ENCODE measurements around the gene PUM2. TPM values are rescaled to one million over a fixed set of nuclear protein-coding genes. Genes with fewer than 3 reads are reported as not detected.
A peak's percentile ranks its signal among the peaks of the same experiment; 100 is the strongest.

Gene PUM2
- total and polyA plus RNA-seq, 7 donors = 13.0 to 61.7 (median 43.9) TPM

DNA sequence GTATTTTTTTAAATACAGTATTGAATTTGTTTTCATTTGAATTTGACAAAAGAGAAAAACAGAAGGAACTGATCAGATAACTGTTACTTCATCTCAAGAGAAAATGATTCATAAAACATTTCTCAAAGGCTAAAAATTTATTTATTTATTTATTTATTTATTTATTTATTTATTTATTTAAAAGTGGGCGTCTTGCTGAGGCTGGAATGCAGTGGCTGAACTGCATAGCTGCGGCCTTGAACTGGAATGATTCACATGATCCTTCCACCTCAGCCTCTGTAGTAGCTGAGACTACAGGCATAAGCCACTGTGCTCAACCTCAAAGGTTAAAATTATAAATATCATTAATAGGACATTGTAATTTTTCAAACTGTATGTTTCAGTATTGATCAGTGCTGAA lies 4.5 kb upstream of the PUM2 start:
- H3K36me3 ChIP-seq (ENCODE audit: insufficient read depth in 1 of 2, low read depth in 1 of 2) = no peaks in the 10 kb centered on the region
- H3K27ac ChIP-seq = no peak overlapping the region
- no peak for ATAC-seq
- WGBS, 3 donors = 84 to 95% (median 85%) methylated on average over 2 of the region's 2 CpGs
- no peaks in the 10 kb centered on the region for H3K9me3 ChIP-seq
- peaks cover 22% of the 10 kb centered on the region for H3K4me1 ChIP-seq
- no peaks in the 10 kb centered on the region for H3K27me3 ChIP-seq (ENCODE audit: insufficient read depth in 3 of 3, low read length in 2 of 3)
- TF ChIP-seq, protein P1, sequence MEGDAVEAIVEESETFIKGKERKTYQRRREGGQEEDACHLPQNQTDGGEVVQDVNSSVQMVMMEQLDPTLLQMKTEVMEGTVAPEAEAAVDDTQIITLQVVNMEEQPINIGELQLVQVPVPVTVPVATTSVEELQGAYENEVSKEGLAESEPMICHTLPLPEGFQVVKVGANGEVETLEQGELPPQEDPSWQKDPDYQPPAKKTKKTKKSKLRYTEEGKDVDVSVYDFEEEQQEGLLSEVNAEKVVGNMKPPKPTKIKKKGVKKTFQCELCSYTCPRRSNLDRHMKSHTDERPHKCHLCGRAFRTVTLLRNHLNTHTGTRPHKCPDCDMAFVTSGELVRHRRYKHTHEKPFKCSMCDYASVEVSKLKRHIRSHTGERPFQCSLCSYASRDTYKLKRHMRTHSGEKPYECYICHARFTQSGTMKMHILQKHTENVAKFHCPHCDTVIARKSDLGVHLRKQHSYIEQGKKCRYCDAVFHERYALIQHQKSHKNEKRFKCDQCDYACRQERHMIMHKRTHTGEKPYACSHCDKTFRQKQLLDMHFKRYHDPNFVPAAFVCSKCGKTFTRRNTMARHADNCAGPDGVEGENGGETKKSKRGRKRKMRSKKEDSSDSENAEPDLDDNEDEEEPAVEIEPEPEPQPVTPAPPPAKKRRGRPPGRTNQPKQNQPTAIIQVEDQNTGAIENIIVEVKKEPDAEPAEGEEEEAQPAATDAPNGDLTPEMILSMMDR (IDR thresholded peaks at IDR 0.05) = no peak
- no peak for DNase-seq
- H3K4me3 ChIP-seq = no peak overlapping the region
- intact Hi-C loops (cut with DNase I) = no loop called here

DNA sequence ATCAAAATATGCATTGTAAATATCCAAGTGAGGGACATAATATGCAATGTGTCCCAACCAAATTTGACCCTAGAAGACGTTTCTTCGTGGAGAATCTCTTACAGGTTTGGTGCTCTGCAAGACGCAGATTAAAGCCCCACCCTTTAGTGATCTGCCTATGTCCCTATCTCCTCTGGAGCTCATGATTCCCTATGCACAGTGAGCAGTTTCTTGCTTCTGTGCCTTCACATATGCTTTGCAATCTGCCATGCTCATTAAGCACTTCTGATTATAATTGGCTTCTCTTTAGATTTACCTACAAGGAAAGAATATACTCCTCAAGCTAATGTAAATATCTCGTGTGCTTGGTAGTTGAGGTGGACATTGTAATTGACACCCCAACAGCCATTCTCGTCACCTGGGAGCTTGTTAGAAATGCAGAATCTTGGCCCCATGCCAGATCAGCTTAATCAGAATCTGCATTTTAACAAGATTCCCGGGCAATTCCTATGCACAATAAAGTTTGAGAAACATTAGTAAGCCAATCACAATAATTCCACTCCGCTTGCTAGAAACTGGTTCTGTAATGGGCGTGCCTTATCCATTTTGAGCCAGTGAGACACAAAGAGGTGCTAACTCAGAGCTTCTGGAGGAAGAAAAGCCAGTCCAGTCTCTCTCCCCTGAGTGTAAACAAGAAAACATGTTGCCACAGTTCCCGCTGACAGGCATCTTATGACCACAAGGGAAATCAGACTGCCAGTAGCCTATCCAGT lies 2.8 kb upstream of the PUM2 start:
- no peaks in the 10 kb centered on the region for H3K27me3 ChIP-seq (ENCODE audit: insufficient read depth in 3 of 3, low read length in 2 of 3)
- H3K4me3 ChIP-seq = no peak overlapping the region
- TF ChIP-seq, protein P1 (IDR thresholded peaks at IDR 0.05) = no peak
- DNase-seq (no peak), ATAC-seq (no peak)
- peaks cover 33% of the 10 kb centered on the region for H3K4me1 ChIP-seq
- no peak overlapping the region for H3K27ac ChIP-seq
- H3K9me3 ChIP-seq = no peaks in the 10 kb centered on the region
- intact Hi-C loops (cut with DNase I) = no loop called here
- 76 to 88% (median 79%) methylated on average over 9 of the region's 9 CpGs for WGBS, 3 donors
- no peaks in the 10 kb centered on the region for H3K36me3 ChIP-seq (ENCODE audit: insufficient read depth in 1 of 2, low read depth in 1 of 2)

- no peak for DNase-seq
- Histone ChIP-seq H3K4me1 (peaks cover 40% of the 10 kb centered on the region), H3K4me3 (no peak overlapping the region), H3K36me3 (ENCODE audit: insufficient read depth in 1 of 2, low read depth in 1 of 2) (no peaks in the 10 kb centered on the region), H3K9me3 (no peaks in the 10 kb centered on the region), H3K27me3 (ENCODE audit: insufficient read depth in 3 of 3, low read length in 2 of 3) (no peaks in the 10 kb centered on the region), H3K27ac (peak overlapping the region; percentile 98)
- ATAC-seq = no peak
- 81 to 84% (median 81%) methylated on average over 5 of the region's 5 CpGs for WGBS, 3 donors
- TF ChIP-seq, protein P1 (IDR thresholded peaks at IDR 0.05) = no peak
- intact Hi-C loops (cut with DNase I) = no loop called here
Measured at GRCh38 chr2:20352581-20353216, 2.1 kb upstream of the PUM2 start.

DNA sequence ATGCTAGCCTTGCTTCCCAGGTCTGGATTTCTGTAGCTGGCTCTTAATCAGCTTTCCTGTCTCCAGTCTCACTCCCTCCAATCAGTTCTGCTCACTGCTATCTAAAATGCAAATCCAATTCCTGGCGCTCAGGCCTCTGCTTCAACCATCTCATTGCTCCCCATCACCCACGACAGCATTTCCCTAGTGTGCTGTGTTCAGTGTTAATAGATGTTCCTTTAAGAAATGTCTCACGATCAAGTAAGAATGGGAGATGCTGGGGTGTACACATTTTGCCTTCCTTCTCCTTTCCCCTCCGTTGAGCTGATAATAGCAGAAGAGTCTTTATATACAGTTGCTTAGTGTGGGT lies 1.6 kb upstream of the PUM2 start:
- peaks cover 44% of the 10 kb centered on the region for H3K4me1 ChIP-seq
- 52 to 62% (median 54%) methylated on average over 4 of the region's 4 CpGs for WGBS, 3 donors
- no peaks in the 10 kb centered on the region for H3K27me3 ChIP-seq (ENCODE audit: insufficient read depth in 3 of 3, low read length in 2 of 3)
- no peak overlapping the region for H3K4me3 ChIP-seq
- H3K36me3 ChIP-seq (ENCODE audit: insufficient read depth in 1 of 2, low read depth in 1 of 2) = no peaks in the 10 kb centered on the region
- no peaks in the 10 kb centered on the region for H3K9me3 ChIP-seq
- TF ChIP-seq, protein P1 (IDR thresholded peaks at IDR 0.05) = no peak
- DNase-seq (no peak), ATAC-seq (no peak)
- intact Hi-C loops (cut with DNase I) = no loop called here
- peak overlapping the region; percentile 98 for H3K27ac ChIP-seq

All from psoas muscle (tissue), 8 donors.